ENCODE data around the gene PNMA5.

PNMA5 gene

DNA sequence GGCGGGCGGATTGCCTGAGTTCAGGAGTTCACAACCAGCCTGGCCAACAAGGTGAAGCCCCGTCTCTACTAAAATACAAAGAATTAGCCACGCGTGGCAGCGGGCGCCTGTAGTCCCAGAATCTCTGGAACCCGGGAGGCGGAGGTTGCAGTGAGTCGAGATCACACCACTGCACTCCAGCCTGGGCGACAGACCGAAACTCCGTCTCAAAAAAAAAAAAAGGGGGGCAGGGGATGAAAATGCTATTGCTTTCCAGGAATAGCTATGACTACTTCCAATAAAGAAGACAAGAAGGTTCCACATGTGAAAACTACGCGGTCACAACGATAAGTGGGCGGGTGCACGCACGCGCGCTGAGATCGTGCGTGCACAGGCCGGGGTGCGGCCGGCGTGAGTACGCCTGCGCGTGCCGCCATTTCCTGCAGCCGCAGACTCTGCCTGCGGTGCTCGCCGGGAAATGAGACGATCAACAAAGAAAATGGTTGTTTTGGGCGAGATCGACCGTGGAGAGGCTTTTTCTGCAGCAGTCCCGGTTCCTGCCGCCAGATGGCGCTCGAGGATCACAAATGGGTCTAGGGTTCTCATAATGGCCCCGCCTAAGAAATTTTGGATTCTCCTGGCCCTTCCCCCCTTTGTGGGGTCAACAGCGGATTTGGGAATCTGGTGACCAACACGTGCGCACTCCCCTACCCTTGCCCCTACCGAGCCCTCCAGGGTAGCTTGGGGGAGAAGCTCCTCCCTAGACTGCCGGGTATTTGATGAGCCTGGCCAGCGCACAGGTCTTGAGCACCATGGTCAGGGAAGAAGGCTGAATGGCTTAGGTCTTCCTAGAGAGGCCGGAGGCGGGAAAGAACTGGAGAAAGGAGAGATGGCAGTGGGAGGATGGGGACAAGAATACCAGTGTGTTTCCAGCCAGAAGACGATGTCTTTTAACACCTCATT is 35.1 kb downstream of the PNMA5 start:
- DNase-seq (ENCODE audit: low spot score): peak; percentile 78
- peak; percentile 82 for FAIRE-seq

- FAIRE-seq (no peak), DNase-seq (ENCODE audit: low spot score) (no peak)
These were observed 35.9 kb downstream of the PNMA5 start for GRCh38 chrX:152958047-152958446.

- DNase-seq (ENCODE audit: low spot score) (no peak), FAIRE-seq (no peak)
These were observed 43.1 kb downstream of the PNMA5 start for GRCh38 chrX:152950786-152951185.

DNA sequence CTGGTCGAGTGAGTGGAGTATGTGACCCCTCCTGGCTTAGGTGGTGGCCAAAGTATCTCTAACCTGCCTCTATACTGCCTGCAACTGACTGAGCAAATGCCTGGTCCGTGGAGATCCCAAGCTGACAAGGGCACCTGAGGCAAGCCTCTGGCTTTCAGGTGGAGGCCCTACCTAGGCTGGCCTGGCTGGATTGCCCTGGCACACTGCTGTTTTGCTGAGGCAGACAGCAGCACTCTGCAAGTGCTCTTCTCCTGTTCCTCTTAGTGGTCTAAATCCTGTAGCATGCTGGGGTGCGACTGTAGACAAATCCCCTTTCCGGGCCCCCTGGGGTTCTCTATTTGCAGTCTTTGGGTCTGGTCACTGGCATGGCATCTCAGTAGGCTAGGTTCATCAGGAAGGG is 44.8 kb downstream of the PNMA5 start:
- FAIRE-seq (no peak), DNase-seq (ENCODE audit: low spot score) (no peak)

DNA sequence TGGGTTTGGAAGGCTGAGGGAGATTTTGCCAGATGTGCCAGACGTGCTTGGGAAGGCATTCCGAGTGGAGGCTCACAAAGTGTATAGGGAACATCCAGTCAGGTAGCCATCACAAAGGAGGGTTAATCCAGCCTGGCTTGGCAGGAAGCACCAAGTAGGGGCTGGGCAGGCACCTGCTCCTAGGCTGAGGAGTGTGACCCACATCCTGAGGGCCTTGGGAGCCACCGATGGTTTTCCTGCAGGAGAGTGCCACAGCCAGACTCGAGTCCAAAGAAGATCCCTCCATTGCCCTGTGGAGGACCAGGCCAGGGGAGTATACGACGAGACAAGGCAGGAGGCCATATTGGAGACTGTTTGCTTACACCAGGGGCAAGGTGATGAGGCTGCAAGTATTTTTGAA is 47.2 kb downstream of the PNMA5 start:
- no peak for DNase-seq (ENCODE audit: low spot score)
- FAIRE-seq: no peak

DNA sequence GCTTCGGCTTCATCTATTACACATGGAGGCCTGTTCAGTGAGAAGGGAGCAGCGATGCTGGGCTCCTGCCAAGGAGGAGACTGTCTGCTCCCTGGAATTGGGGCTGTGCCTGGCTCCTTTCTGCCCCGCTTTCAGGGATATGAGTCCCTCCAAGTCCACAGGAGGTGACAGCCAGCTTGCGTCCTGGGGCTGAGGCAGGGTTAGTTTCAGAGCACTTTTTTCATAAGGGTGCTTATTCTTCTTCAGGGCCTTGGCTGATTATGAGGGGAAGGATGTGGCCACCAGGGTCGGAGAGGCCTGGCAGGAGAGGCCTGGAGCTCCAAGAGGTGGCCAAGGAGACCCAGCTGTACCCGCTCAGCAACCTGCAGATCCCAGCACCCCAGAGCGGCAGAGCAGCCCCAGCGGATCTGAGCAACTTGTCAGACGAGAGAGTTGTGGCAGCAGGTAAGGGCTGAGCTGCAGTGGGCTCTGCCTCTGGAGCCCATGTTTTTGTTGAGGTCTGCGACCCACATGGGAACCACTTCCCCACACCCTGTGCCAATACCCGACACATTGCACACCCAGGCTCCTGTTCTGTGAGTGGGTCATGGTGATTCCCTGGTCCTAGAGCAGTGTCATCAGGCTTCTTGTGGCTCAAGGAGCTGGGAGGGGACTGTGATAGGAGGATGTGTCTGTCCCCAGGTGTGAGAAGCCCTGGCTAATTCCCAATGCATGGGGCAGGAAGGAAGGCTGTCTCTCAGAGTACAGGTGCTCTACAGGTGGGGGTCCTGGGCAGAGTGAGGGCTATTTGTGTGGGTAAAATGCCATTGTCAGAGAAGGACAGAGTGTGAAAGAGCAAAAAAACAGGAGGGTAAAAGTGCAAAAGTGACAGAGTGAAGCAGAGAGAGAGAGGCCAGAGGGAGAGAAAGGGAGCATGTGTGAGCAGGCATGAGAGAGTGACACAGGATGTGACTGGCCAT is 48.6 kb downstream of the PNMA5 start:
- DNase-seq (ENCODE audit: low spot score): no peak
- no peak for FAIRE-seq

DNA sequence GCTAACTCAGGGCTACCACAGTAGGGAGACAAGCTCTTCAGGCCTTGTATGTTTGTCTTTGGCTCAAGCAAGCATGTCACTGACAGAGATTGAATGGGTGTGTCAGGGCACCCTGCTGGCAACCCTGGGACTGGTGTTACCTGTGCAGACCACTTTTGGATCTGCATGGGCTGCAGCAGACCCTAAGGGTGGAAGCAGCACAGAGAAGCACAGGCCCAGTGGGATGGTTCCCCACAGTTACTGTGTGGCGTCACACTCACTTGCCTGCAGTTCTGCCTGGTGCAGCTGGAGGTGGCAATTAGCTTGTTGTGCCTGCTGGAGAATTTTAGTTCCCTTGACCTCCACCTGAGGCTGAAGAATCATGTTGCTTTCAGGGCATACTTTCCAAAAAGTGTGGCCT is 50.1 kb downstream of the PNMA5 start:
- DNase-seq (ENCODE audit: low spot score): no peak
- FAIRE-seq: no peak

DNA sequence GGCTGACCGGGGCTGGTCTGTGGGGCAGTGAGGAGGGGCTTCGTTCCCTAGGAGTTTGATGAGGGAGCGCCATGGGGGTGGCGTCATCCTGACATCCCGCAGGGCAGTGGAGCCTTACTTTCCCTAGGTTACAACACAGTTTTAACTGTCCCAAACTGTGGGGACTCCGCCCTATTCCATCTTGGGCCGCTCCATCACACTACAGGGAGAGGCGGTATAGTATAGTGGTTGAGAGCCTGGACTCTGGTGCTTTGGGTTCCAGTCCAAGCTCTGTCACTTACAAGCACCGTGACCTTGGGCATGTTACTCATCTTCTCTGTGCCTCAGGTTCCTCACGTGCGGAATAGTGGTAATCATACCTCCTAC is 51.9 kb downstream of the PNMA5 start:
- DNase-seq (ENCODE audit: low spot score): no peak
- no peak for FAIRE-seq

DNA sequence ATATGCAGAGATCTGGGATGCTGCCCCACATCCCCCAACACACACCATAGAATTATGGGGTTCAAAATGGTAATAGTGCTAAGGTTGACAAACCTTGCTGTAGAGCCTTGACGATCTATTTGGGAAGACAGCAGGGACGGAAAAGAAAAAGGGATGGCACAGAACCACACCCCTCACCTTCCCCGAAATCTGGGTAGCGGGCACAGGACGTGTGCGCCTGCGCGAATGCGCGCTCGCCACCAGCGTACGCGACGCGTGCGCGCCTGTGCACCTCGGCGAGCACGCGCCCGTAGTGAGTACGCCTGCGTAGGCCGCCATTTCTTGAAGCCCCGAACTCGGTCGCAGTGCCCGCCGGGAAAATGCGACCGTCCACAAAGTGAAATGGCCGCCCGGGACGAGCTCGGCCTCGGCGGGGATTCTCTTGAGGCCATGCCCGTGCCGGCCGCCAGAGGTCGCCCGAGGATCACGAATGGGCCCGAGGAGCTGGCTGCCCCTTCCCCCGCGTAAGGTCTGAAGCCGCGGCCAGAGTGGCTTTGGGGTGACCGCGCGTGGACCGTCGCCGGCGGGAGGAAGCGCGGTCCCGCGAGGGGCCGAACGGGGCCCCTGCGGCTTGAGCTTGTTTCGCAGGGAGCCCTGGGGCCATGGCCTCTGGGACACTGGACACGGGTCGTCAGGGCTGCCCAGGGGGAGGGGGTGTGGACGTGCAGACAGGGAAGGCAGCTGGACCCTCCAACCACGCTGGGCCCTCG is 52.4 kb downstream of the PNMA5 start:
- DNase-seq (ENCODE audit: low spot score): peak; percentile 88
- FAIRE-seq: peak; percentile 84
